HepG2 (cell line): ENCODE data around the gene TMEM190. TPM values are rescaled to one million over a fixed set of nuclear protein-coding genes. Genes with fewer than 3 reads are reported as not detected.

Experiments
- GABPA ChIP-seq, 2 experiments: IDR thresholded peaks; 2 replicates each; pipeline ENCODE4 v1.6.1; 2011 to 2016; ENCODE audit warnings: low read depth in 2 of 2, low read length in 1 of 2, missing biosample characterization in 1 of 2, missing genetic modification characterization in 1 of 2
- HHEX ChIP-seq: IDR thresholded peaks from 2 replicates; pipeline ENCODE4 v1.6.1; 2016; ENCODE audit warnings: control low read depth
- ISL2 ChIP-seq: sonication (generic); formaldehyde crosslinking; IDR thresholded peaks from 2 replicates; pipeline ENCODE4 v1.5.0; 2020; ENCODE audit warnings: missing genetic modification reagents
- MED8 ChIP-seq: sonication (generic); formaldehyde crosslinking; IDR thresholded peaks from 2 replicates; pipeline ENCODE4 v1.8.1; 2023; ENCODE audit warnings: mild to moderate bottlenecking, missing genetic modification reagents; ENCODE audit not compliant: insufficient replicate concordance
- MTA3 ChIP-seq: sonication (generic); formaldehyde crosslinking; IDR thresholded peaks from 2 replicates; pipeline ENCODE4 v1.4.0; 2020; ENCODE audit warnings: missing genetic modification reagents
- MZF1 ChIP-seq: sonication (generic); formaldehyde crosslinking; IDR thresholded peaks from 2 replicates; pipeline ENCODE4 v1.8.1; 2023; ENCODE audit warnings: mild to moderate bottlenecking, missing genetic modification reagents, borderline replicate concordance
- REXO4 ChIP-seq: sonication (generic); formaldehyde crosslinking; IDR thresholded peaks from 2 replicates; pipeline ENCODE4 v1.8.0; 2022; ENCODE audit warnings: missing genetic modification reagents, mild to moderate bottlenecking, borderline replicate concordance
- SNAPC2 ChIP-seq: sonication (generic); formaldehyde crosslinking; IDR thresholded peaks from 2 replicates; pipeline ENCODE4 v1.8.1; 2022; ENCODE audit warnings: mild to moderate bottlenecking, missing genetic modification reagents
- TAF1 ChIP-seq: sonication (generic); formaldehyde crosslinking; IDR thresholded peaks from 2 replicates; pipeline ENCODE4 v1.4.0; 2020; ENCODE audit warnings: missing genetic modification reagents
- TBL1XR1 ChIP-seq: fragments of 150-350 bp; IDR thresholded peaks from 2 replicates; pipeline ENCODE4 v1.6.1; 2014; ENCODE audit warnings: borderline replicate concordance, low read length; ENCODE audit not compliant: partially characterized antibody
- TEAD3 ChIP-seq: optimal IDR thresholded peaks from 2 replicates; pipeline ENCODE3; 2016; ENCODE audit warnings: borderline replicate concordance
- TP53 ChIP-seq: sonication (generic); formaldehyde crosslinking; conservative IDR thresholded peaks from 2 replicates; pipeline ENCODE4 v1.4.0; 2020; ENCODE audit warnings: missing genetic modification reagents
- ZFP1 ChIP-seq: IDR thresholded peaks from 2 replicates; pipeline ENCODE4 v1.6.1; 2016
- ZNF17 ChIP-seq: sonication (generic); formaldehyde crosslinking; IDR thresholded peaks from 2 replicates; pipeline ENCODE4 v1.5.0; 2020; ENCODE audit warnings: mild to moderate bottlenecking, missing genetic modification reagents
- ZNF256 ChIP-seq: sonication (generic); formaldehyde crosslinking; conservative IDR thresholded peaks from 2 replicates; pipeline ENCODE4 v1.4.0; 2020; ENCODE audit warnings: missing genetic modification reagents
- ZNF260 ChIP-seq: sonication (generic); formaldehyde crosslinking; IDR thresholded peaks from 2 replicates; pipeline ENCODE4 v1.4.0; 2020; ENCODE audit warnings: missing genetic modification reagents, low read depth, mild to moderate bottlenecking, borderline replicate concordance
- ZNF296 ChIP-seq: sonication (generic); formaldehyde crosslinking; conservative IDR thresholded peaks from 2 replicates; pipeline ENCODE4 v1.5.0; 2020; ENCODE audit warnings: mild to moderate bottlenecking, missing genetic modification reagents
- polyA plus RNA-seq, 8 experiments: library from polyadenylated mRNA; depleted of rRNA in 3 of 8; stranded (reverse) in 7 of 8; unstranded in 1 of 8; fragments of >200 nt; fragmentation: Illumina TruSeq in 4 of 8; extraction: Trizol in 4 of 8; gene quantifications; 2 replicates each; pipeline versions ENCODE4 v1.2.1 to v1.2.3, GENCODE V29; 2011 to 2016; ENCODE audit warnings: low read depth in 4 of 8, missing spikeins in 1 of 8, mixed read lengths in 1 of 8; ENCODE audit not compliant: insufficient read depth in 1 of 8
- total RNA-seq, 5 experiments: library from RNA; depleted of rRNA; stranded (reverse); fragments of >200 nt; fragmentation: Illumina TruSeq; extraction: Trizol; gene quantifications; 2 replicates each; pipeline ENCODE4 v1.2.3, GENCODE V29; 2016; ENCODE audit warnings: low read depth in 1 of 5
- TF ChIP-seq, protein P1 (sequence below): sonication (generic); formaldehyde crosslinking; IDR thresholded peaks from 2 replicates; pipeline ENCODE4 v1.8.1; 2023; ENCODE audit warnings: mild to moderate bottlenecking, inconsistent platforms, moderate library complexity, missing genetic modification reagents, borderline replicate concordance
- TF ChIP-seq, protein P2 (sequence below): sonication (generic); formaldehyde crosslinking; IDR thresholded peaks from 2 replicates; pipeline ENCODE4 v1.4.0; 2020; ENCODE audit warnings: missing genetic modification reagents
- TF ChIP-seq, protein P3 (sequence below): sonication (generic); formaldehyde crosslinking; IDR thresholded peaks from 2 replicates; pipeline ENCODE4 v1.5.0; 2020; ENCODE audit warnings: missing genetic modification reagents
- TF ChIP-seq, protein P4 (sequence below): IDR thresholded peaks from 2 replicates; pipeline ENCODE4 v1.6.1; 2016; ENCODE audit warnings: missing compliant biosample characterization, missing genetic modification reagents, borderline replicate concordance
- TF ChIP-seq, protein P5 (sequence below): sonication (generic); formaldehyde crosslinking; conservative IDR thresholded peaks from 2 replicates; pipeline ENCODE4 v1.4.0; 2020; ENCODE audit warnings: mild to moderate bottlenecking, missing genetic modification reagents, moderate library complexity

TMEM190 gene
- total and polyA plus RNA-seq, 2 of the 13 experiments (the other 11 are each of a cell fraction or from before 2014, with no cell fraction given), result 0.35 to 0.83 TPM

DNA sequence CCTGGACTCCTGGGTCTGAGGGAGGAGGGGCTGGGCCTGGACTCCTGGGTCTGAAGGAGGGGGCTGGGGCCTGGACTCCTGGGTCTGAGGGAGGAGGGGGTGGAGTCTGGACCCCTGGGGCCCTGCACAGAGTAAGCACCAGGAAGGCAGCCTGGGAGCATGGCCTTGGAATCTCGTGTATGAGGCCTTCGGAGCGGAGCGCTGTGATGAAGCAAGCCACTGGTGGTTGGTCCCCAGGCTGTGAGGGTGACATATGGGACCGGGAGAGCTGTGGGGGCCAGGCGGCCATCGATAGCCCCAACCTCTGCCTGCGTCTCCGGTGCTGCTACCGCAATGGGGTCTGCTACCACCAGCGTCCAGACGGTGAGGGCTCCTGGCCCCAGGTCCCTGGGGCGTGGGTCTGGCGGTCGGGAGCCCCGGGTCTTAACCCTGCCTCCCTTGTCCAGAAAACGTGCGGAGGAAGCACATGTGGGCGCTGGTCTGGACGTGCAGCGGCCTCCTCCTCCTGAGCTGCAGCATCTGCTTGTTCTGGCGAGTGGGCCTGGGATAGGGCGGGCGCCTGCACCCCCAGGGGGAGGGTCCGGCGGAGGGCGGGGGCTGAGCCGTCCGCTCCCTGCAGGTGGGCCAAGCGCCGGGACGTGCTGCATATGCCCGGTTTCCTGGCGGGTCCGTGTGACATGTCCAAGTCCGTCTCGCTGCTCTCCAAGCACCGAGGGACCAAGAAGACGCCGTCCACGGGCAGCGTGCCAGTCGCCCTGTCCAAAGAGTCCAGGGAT, 918 bp downstream of the TMEM190 start (continued):
- 0 out of 2 replicates have a peak, but pooled peaks have one; percentile 14 for TF ChIP-seq TAF1 (CRISPR knock-in tag)
- TF ChIP-seq ISL2 (CRISPR knock-in tag), result no peak
- TF ChIP-seq TEAD3 (CRISPR knock-in tag), result peak; percentile 82
- no peak for TF ChIP-seq REXO4 (CRISPR knock-in tag)
- TF ChIP-seq MED8 (CRISPR knock-in tag), result no peak
- TF ChIP-seq TBL1XR1, result no peak
- TF ChIP-seq MTA3, result no peak
- TF ChIP-seq SNAPC2, result no peak
- TF ChIP-seq HHEX (CRISPR knock-in tag), result no peak
- no peak for TF ChIP-seq TP53 (CRISPR knock-in tag)
- TF ChIP-seq, protein P1, sequence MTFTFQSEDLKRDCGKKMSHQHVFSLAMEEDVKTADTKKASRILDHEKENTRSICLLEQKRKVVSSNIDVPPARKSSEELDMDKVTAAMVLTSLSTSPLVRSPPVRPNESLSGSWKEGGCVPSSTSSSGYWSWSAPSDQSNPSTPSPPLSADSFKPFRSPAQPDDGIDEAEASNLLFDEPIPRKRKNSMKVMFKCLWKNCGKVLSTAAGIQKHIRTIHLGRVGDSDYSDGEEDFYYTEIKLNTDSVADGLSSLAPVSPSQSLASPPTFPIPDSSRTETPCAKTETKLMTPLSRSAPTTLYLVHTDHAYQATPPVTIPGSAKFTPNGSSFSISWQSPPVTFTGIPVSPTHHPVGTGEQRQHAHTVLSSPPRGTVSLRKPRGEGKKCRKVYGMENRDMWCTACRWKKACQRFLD (CRISPR knock-in tag), result no peak
- no peak for TF ChIP-seq ZFP1
- no peak for TF ChIP-seq GABPA (IDR thresholded peaks at IDR 0.05; ENCODE audit: low read depth, low read length)
- no peak for TF ChIP-seq GABPA (CRISPR knock-in tag; IDR thresholded peaks at IDR 0.05; ENCODE audit: low read depth)
- TF ChIP-seq, protein P2, sequence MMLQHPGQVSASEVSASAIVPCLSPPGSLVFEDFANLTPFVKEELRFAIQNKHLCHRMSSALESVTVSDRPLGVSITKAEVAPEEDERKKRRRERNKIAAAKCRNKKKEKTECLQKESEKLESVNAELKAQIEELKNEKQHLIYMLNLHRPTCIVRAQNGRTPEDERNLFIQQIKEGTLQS (CRISPR knock-in tag), result no peak
- no peak for TF ChIP-seq ZNF256 (CRISPR knock-in tag)
- TF ChIP-seq, protein P3, sequence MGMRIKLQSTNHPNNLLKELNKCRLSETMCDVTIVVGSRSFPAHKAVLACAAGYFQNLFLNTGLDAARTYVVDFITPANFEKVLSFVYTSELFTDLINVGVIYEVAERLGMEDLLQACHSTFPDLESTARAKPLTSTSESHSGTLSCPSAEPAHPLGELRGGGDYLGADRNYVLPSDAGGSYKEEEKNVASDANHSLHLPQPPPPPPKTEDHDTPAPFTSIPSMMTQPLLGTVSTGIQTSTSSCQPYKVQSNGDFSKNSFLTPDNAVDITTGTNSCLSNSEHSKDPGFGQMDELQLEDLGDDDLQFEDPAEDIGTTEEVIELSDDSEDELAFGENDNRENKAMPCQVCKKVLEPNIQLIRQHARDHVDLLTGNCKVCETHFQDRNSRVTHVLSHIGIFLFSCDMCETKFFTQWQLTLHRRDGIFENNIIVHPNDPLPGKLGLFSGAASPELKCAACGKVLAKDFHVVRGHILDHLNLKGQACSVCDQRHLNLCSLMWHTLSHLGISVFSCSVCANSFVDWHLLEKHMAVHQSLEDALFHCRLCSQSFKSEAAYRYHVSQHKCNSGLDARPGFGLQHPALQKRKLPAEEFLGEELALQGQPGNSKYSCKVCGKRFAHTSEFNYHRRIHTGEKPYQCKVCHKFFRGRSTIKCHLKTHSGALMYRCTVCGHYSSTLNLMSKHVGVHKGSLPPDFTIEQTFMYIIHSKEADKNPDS (CRISPR knock-in tag), result no peak
- no peak for TF ChIP-seq ZNF260 (CRISPR knock-in tag)
- TF ChIP-seq ZNF296 (CRISPR knock-in tag), result no peak
- TF ChIP-seq ZNF17 (CRISPR knock-in tag), result no peak
- no peak for TF ChIP-seq MZF1
- TF ChIP-seq, protein P4, sequence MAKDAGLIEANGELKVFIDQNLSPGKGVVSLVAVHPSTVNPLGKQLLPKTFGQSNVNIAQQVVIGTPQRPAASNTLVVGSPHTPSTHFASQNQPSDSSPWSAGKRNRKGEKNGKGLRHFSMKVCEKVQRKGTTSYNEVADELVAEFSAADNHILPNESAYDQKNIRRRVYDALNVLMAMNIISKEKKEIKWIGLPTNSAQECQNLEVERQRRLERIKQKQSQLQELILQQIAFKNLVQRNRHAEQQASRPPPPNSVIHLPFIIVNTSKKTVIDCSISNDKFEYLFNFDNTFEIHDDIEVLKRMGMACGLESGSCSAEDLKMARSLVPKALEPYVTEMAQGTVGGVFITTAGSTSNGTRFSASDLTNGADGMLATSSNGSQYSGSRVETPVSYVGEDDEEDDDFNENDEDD (CRISPR knock-in tag), result no peak
- TF ChIP-seq, protein P5, sequence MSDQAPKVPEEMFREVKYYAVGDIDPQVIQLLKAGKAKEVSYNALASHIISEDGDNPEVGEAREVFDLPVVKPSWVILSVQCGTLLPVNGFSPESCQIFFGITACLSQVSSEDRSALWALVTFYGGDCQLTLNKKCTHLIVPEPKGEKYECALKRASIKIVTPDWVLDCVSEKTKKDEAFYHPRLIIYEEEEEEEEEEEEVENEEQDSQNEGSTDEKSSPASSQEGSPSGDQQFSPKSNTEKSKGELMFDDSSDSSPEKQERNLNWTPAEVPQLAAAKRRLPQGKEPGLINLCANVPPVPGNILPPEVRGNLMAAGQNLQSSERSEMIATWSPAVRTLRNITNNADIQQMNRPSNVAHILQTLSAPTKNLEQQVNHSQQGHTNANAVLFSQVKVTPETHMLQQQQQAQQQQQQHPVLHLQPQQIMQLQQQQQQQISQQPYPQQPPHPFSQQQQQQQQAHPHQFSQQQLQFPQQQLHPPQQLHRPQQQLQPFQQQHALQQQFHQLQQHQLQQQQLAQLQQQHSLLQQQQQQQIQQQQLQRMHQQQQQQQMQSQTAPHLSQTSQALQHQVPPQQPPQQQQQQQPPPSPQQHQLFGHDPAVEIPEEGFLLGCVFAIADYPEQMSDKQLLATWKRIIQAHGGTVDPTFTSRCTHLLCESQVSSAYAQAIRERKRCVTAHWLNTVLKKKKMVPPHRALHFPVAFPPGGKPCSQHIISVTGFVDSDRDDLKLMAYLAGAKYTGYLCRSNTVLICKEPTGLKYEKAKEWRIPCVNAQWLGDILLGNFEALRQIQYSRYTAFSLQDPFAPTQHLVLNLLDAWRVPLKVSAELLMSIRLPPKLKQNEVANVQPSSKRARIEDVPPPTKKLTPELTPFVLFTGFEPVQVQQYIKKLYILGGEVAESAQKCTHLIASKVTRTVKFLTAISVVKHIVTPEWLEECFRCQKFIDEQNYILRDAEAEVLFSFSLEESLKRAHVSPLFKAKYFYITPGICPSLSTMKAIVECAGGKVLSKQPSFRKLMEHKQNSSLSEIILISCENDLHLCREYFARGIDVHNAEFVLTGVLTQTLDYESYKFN (CRISPR knock-in tag), result peak; percentile 53
